HepG2 (cell line): ENCODE results near the gene LIMA1. TPM values are rescaled to one million over a fixed set of nuclear protein-coding genes. Genes with fewer than 3 reads are reported as not detected.

Experiments
- ATAC-seq: fragments of 200-7000 bp; cut with Tn5 transposase; 3 replicates; pipeline ENCODE4 v1.9.1; 2020; ENCODE audit warnings: mild to moderate bottlenecking, moderate library complexity
- BruUV-seq: library from RNA; stranded (reverse); fragments of 400-500 nt; replicated peaks from 2 replicates; lab custom pipeline; 2021; lab: Mats Ljungman, UMichigan
- CTCF ChIA-PET: fragments of 300-600 bp; formaldehyde crosslinking; extraction: SDS; loops from one replicate; lab custom pipeline; 2021; ENCODE audit warnings: low total read pairs, inconsistent platforms, low intra/inter-chr PET ratio; lab: Yijun Ruan, JAX
- POLR2A ChIA-PET: fragments of 350-600 bp; sonication (Branson Sonifier 250); formaldehyde crosslinking; loops from one replicate; lab custom pipeline; 2020; ENCODE audit warnings: antibody characterized with exemption, inconsistent platforms; lab: Yijun Ruan, JAX
- DNase-seq: peaks from one replicate; pipeline ENCODE4 v3.0.0-alpha.2; 2015; ENCODE audit warnings: low spot score
- FAIRE-seq: peaks from 3 replicates; lab custom pipeline; 2011; peaks lifted over from hg19 to GRCh38; lab: Jason Lieb, UNC
- H2AFZ ChIP-seq: one replicate; pipeline ENCODE4 v1.6.1; 2011; ENCODE audit warnings: low read length, inconsistent platforms
- H3K27ac ChIP-seq: fragments of 300-600 bp; 3 replicates; pipeline ENCODE4 v1.8.0; 2011; ENCODE audit warnings: mixed run types, mild to moderate bottlenecking, mixed read lengths, low read length, inconsistent platforms; ENCODE audit not compliant: insufficient read depth; ENCODE audit errors: extremely low read length
- H3K27me3 ChIP-seq, 2 experiments: fragments of 200-600 bp in 1 of 2; 2 replicates in 1 of 2; 3 replicates in 1 of 2; pipeline versions ENCODE4 v1.6.0 to v1.8.0; 2011; ENCODE audit warnings: low read length in 2 of 2, mild to moderate bottlenecking in 2 of 2, moderate library complexity in 2 of 2, inconsistent platforms in 1 of 2; ENCODE audit not compliant: insufficient read depth in 2 of 2, control insufficient read depth in 1 of 2
- H3K36me3 ChIP-seq, 2 experiments: fragments of 200-600 bp in 1 of 2; replicated peaks in 1 of 2; 2 replicates in 1 of 2; 3 replicates in 1 of 2; pipeline versions ENCODE4 v1.5.1 to v1.8.0; 2011; ENCODE audit warnings: low read length in 2 of 2, inconsistent platforms in 1 of 2; ENCODE audit not compliant: insufficient read depth in 2 of 2, control insufficient read depth in 1 of 2
- H3K4me1 ChIP-seq: 2 replicates; pipeline ENCODE4 v1.5.1; 2012; ENCODE audit warnings: low read length, inconsistent platforms; ENCODE audit not compliant: insufficient read depth
- H3K4me2 ChIP-seq: 2 replicates; pipeline ENCODE4 v1.6.0; 2011; ENCODE audit warnings: low read depth, low read length, inconsistent platforms
- H3K4me3 ChIP-seq, 3 experiments: fragments of 200-600 bp in 1 of 3; sonication (generic), shearing (Covaris generic) in 1 of 3; replicated peaks in 1 of 3; 2 replicates each; pipeline ENCODE4 v1.5.1; 2011 to 2016; ENCODE audit warnings: low read length in 3 of 3, inconsistent platforms in 2 of 3, low read depth in 2 of 3, mild to moderate bottlenecking in 2 of 3, control low read depth in 1 of 3, mixed read lengths in 1 of 3; ENCODE audit not compliant: insufficient read depth in 1 of 3
- H3K79me2 ChIP-seq: one replicate; pipeline ENCODE4 v1.6.1; 2011; ENCODE audit warnings: low read length, inconsistent platforms; ENCODE audit not compliant: insufficient read depth
- H3K9ac ChIP-seq: 2 replicates; pipeline ENCODE4 v1.6.0; 2011; ENCODE audit warnings: mild to moderate bottlenecking, low read depth, low read length, inconsistent platforms; ENCODE audit not compliant: insufficient read depth
- H3K9me3 ChIP-seq: 2 replicates; pipeline ENCODE4 v1.5.1; 2012; ENCODE audit warnings: mild to moderate bottlenecking, low read length
- H4K20me1 ChIP-seq: 2 replicates; pipeline ENCODE4 v1.6.0; 2011; ENCODE audit warnings: inconsistent platforms, mild to moderate bottlenecking, low read length, moderate library complexity; ENCODE audit not compliant: insufficient read depth
- CENPBD1 ChIP-seq: sonication (generic); formaldehyde crosslinking; IDR thresholded peaks from 2 replicates; pipeline ENCODE4 v1.8.0; 2022; ENCODE audit warnings: missing genetic modification reagents, low read depth, mild to moderate bottlenecking, borderline replicate concordance
- HCFC1 ChIP-seq: fragments of 150-350 bp; IDR thresholded peaks from 2 replicates; pipeline ENCODE4 v1.6.1; 2014; ENCODE audit warnings: low read depth, low read length
- PRPF4 ChIP-seq: fragments of 200-400 bp; formaldehyde crosslinking; IDR thresholded peaks from 2 replicates; pipeline ENCODE4 v1.6.1; 2016; ENCODE audit warnings: low read length, low read depth; ENCODE audit not compliant: poor library complexity, severe bottlenecking
- SALL1 ChIP-seq: sonication (generic); formaldehyde crosslinking; IDR thresholded peaks from 2 replicates; pipeline ENCODE4 v1.8.0; 2022; ENCODE audit warnings: mild to moderate bottlenecking, missing genetic modification reagents
- SRF ChIP-seq: IDR thresholded peaks from 2 replicates; pipeline ENCODE4 v1.6.1; 2011; ENCODE audit warnings: mild to moderate bottlenecking, low read depth, low read length, moderate library complexity
- ZNF552 ChIP-seq: sonication (generic); formaldehyde crosslinking; IDR thresholded peaks from 2 replicates; pipeline ENCODE4 v1.9.0; 2022; ENCODE audit warnings: missing genetic modification reagents, mild to moderate bottlenecking, borderline replicate concordance
- ZNF678 ChIP-seq: sonication (generic); formaldehyde crosslinking; IDR thresholded peaks from 2 replicates; pipeline ENCODE4 v1.4.0; 2020; ENCODE audit warnings: mild to moderate bottlenecking, missing genetic modification reagents
- ZNF883 ChIP-seq: sonication (generic); formaldehyde crosslinking; IDR thresholded peaks from 2 replicates; pipeline ENCODE4 v1.5.1; 2020; ENCODE audit warnings: mild to moderate bottlenecking, missing genetic modification reagents; ENCODE audit errors: not compliant biosample characterization
- WGBS: methylation state at CpG from one replicate; pipeline ENCODE4 v1.1.6; 2017; ENCODE audit warnings: low lambda C conversion rate; 5-methylcytosine and 5-hydroxymethylcytosine counted together
- in situ Hi-C: cut with HindIII; loops from 2 replicates; pipeline ENCODE4 v1.10.0; 2017; ENCODE audit warnings: low pct_unique_long_range_greater_than_20kb; ENCODE audit not compliant: extremely low pct_ligation_motif_present
- intact Hi-C: fragments of 100-400 bp; cut with micrococcal nuclease; formaldehyde crosslinking; loops from one replicate; pipeline ENCODE4 v1.10.0; 2022; ENCODE audit not compliant: unreplicated experiment
- polyA plus RNA-seq, 8 experiments: library from polyadenylated mRNA; depleted of rRNA in 3 of 8; stranded (reverse) in 7 of 8; unstranded in 1 of 8; fragments of >200 nt; fragmentation: Illumina TruSeq in 4 of 8; extraction: Trizol in 4 of 8; gene quantifications; 2 replicates each; pipeline versions ENCODE4 v1.2.1 to v1.2.3, GENCODE V29; 2011 to 2016; ENCODE audit warnings: low read depth in 4 of 8, missing spikeins in 1 of 8, mixed read lengths in 1 of 8; ENCODE audit not compliant: insufficient read depth in 1 of 8
- total RNA-seq, 5 experiments: library from RNA; depleted of rRNA; stranded (reverse); fragments of >200 nt; fragmentation: Illumina TruSeq; extraction: Trizol; gene quantifications; 2 replicates each; pipeline ENCODE4 v1.2.3, GENCODE V29; 2016; ENCODE audit warnings: low read depth in 1 of 5

The LIMA1 gene
- total and polyA plus RNA-seq, 2 of the 13 experiments (the other 11 are each of a cell fraction or from before 2014, with no cell fraction given): 13.0 to 19.8 TPM

GRCh38 chr12:50222275-50222783 lies 61.0 kb downstream of the LIMA1 start:
- in situ Hi-C loops: no loop called here
- Histone ChIP-seq H3K9me3 (no peaks in the 10 kb centered on the region), H2AFZ (no peak overlapping the region), H3K36me3 (0 out of 5 replicates have a peak, but pooled peaks cover 0 to 12% of the 10 kb centered on the region in 2 experiments), H4K20me1 (no peaks in the 10 kb centered on the region), H3K4me1 (peaks cover 9% of the 10 kb centered on the region; the same call in 1 of the 2 replicates), H3K4me3 (no peak overlapping the region), H3K79me2 (no peaks in the 10 kb centered on the region), H3K9ac (no peak overlapping the region), H3K27ac (no peak overlapping the region), H3K27me3 (no peaks in the 10 kb centered on the region), H3K4me2 (no peak overlapping the region)
- intact Hi-C loops: no loop called here
- no TSS peak for BruUV-seq
- ChIA-PET CTCF (no interaction called here), POLR2A (no interaction called here)
- WGBS: 93% methylated on average over 5 of the region's 5 CpGs
- DNase-seq: no peak
- no peak for TF ChIP-seq HCFC1
- TF ChIP-seq CENPBD1 (CRISPR knock-in tag): no peak
- no peak for TF ChIP-seq PRPF4
- TF ChIP-seq ZNF678 (CRISPR knock-in tag): no peak
- peak; percentile 67 for TF ChIP-seq SRF
- TF ChIP-seq ZNF883 (CRISPR knock-in tag): no peak
- TF ChIP-seq SALL1 (CRISPR knock-in tag): no peak
- no peak for TF ChIP-seq ZNF552 (CRISPR knock-in tag)
- no peak for FAIRE-seq
- no peak for ATAC-seq
